SK-N-SH treated with all-trans-retinoic acid at 6 μM for 48 hours (cell line): ENCODE results near the gene CCDC17.

Experiments
- ATAC-seq: fragments of 200-7000 bp; cut with Tn5 transposase; 3 replicates; pipeline ENCODE4 v1.9.1; 2020; ENCODE audit warnings: mild to moderate bottlenecking, moderate library complexity
- ARNTL ChIP-seq: fragments of 450-650 bp; formaldehyde crosslinking; IDR thresholded peaks from 2 replicates; pipeline ENCODE4 v1.5.0; 2020; ENCODE audit warnings: low read depth, mild to moderate bottlenecking, moderate library complexity, borderline replicate concordance
- BACH2 ChIP-seq: fragments of 250-450 bp; sonication (Bioruptor Pico); IDR thresholded peaks from 2 replicates; pipeline ENCODE4 v1.9.0; 2021; ENCODE audit warnings: mild to moderate bottlenecking, borderline replicate concordance
- ISL1 ChIP-seq: fragments of 250-450 bp; sonication (Bioruptor Pico); IDR thresholded peaks from 2 replicates; pipeline ENCODE4 v2.1.2; 2022; ENCODE audit warnings: mild to moderate bottlenecking, moderate library complexity
- OSR1 ChIP-seq: fragments of 250-450 bp; sonication (Bioruptor Pico); IDR thresholded peaks from 2 replicates; pipeline ENCODE4 v1.8.0; 2022; ENCODE audit warnings: moderate library complexity, mild to moderate bottlenecking, inconsistent platforms
- PPARA ChIP-seq: fragments of 250-450 bp; sonication (Bioruptor Pico); IDR thresholded peaks from 2 replicates; pipeline ENCODE4 v1.5.0; 2020; ENCODE audit warnings: mild to moderate bottlenecking, borderline replicate concordance
- SNAI2 ChIP-seq: fragments of 250-450 bp; sonication (Bioruptor Pico); IDR thresholded peaks from 2 replicates; pipeline ENCODE4 v1.5.0; 2020; ENCODE audit warnings: mild to moderate bottlenecking, moderate library complexity
- TCF4 ChIP-seq: fragments of 250-450 bp; sonication (Bioruptor Pico); IDR thresholded peaks from 2 replicates; pipeline ENCODE4 v1.8.0; 2021; ENCODE audit warnings: mild to moderate bottlenecking, moderate library complexity, borderline replicate concordance
- TOX ChIP-seq: fragments of 250-450 bp; sonication (Bioruptor Pico); IDR thresholded peaks from 2 replicates; pipeline ENCODE4 v1.8.0; 2021; ENCODE audit warnings: mild to moderate bottlenecking, moderate library complexity, borderline replicate concordance
- ZFP30 ChIP-seq: fragments of 450-650 bp; formaldehyde crosslinking; IDR thresholded peaks from 2 replicates; pipeline ENCODE4 v1.5.0; 2022; ENCODE audit warnings: mild to moderate bottlenecking, moderate library complexity
- ZNF565 ChIP-seq: fragments of 450-650 bp; formaldehyde crosslinking; conservative IDR thresholded peaks from 2 replicates; pipeline ENCODE4 v1.5.0; 2020; ENCODE audit warnings: low read depth, mild to moderate bottlenecking, moderate library complexity
- ZNF8 ChIP-seq: fragments of 450-650 bp; formaldehyde crosslinking; IDR thresholded peaks from 2 replicates; pipeline ENCODE4 v1.5.0; 2020; ENCODE audit warnings: mild to moderate bottlenecking, moderate library complexity
- TF ChIP-seq, protein P1 (sequence below): fragments of 250-450 bp; sonication (Bioruptor Pico); IDR thresholded peaks from 2 replicates; pipeline ENCODE4 v1.8.0; 2021; ENCODE audit warnings: low read depth, mild to moderate bottlenecking, moderate library complexity, borderline replicate concordance
- TF ChIP-seq, protein P2 (sequence below): fragments of 250-450 bp; sonication (Bioruptor Pico); IDR thresholded peaks from 2 replicates; pipeline ENCODE4 v1.5.1; 2021; ENCODE audit warnings: mild to moderate bottlenecking, moderate library complexity
- TF ChIP-seq, protein P3 (sequence below): fragments of 250-450 bp; sonication (Bioruptor Pico); IDR thresholded peaks from 2 replicates; pipeline ENCODE4 v1.5.0; 2020; ENCODE audit warnings: mild to moderate bottlenecking, moderate library complexity

The CCDC17 gene

DNA sequence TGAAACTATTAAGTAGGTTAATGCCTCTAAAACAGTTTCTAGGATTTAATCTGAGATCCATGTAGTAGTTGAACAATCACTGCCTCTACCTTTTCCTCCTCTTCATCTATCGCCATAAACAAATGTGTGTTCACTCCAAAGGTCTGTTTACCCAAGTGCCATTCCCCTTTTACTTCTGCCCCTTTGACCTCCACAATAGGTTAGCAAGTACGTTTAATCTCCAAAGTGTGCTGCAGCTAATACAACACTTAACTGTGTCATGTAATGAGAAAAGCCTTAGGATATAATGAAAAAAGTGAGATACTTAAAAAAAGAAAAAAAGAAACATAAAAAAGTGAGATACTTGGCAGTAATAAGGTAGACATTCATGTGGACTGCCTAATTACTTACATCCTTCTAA is 34.3 kb upstream of the CCDC17 start:
- TF ChIP-seq ARNTL (no peak), OSR1 (CRISPR knock-in tag) (no peak), ZFP30 (CRISPR knock-in tag) (no peak), PPARA (CRISPR knock-in tag) (no peak), ZNF8 (CRISPR knock-in tag) (no peak), BACH2 (CRISPR knock-in tag) (no peak), ISL1 (no peak)
- TF ChIP-seq, protein P1, sequence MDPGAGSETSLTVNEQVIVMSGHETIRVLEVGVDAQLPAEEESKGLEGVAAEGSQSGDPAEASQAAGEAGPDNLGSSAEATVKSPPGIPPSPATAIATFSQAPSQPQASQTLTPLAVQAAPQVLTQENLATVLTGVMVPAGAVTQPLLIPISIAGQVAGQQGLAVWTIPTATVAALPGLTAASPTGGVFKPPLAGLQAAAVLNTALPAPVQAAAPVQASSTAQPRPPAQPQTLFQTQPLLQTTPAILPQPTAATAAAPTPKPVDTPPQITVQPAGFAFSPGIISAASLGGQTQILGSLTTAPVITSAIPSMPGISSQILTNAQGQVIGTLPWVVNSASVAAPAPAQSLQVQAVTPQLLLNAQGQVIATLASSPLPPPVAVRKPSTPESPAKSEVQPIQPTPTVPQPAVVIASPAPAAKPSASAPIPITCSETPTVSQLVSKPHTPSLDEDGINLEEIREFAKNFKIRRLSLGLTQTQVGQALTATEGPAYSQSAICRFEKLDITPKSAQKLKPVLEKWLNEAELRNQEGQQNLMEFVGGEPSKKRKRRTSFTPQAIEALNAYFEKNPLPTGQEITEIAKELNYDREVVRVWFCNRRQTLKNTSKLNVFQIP: no peak
- TF ChIP-seq, all 23 proteins: peak for 0
- no peak for ATAC-seq

DNA sequence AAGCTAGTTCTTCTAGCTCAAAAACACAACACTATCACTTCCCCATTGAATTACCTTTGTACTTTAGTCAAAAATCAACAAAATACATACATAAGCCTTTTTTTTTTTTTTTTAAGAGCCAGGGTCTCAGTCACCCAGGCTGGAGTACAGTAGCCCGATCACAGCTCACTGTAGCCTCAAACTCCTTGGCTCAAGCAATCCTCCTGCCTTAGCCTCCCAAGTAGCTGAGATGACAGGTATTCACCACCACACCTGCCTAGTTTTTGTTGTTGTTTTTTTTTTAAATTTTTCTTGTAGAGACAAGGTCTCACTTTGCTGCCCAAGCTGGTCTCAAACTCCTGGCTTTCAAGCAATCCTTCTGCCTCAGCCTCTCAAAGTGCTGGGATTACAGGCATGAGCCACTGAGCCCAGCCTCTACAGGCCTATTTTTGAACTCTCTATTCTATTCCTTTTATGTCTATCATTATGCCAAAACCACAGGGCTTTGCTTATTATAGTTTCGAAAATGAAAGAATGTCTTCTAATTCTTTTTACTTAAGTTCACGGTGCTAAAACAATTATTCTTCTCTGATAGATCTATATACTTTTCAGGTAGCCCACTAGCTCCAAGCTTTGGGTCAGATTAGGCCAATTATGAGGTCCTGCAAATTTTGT is 32.8 kb upstream of the CCDC17 start:
- TF ChIP-seq TCF4 (no peak), SNAI2 (CRISPR knock-in tag) (no peak), BACH2 (CRISPR knock-in tag) (no peak)
- TF ChIP-seq, protein P2, sequence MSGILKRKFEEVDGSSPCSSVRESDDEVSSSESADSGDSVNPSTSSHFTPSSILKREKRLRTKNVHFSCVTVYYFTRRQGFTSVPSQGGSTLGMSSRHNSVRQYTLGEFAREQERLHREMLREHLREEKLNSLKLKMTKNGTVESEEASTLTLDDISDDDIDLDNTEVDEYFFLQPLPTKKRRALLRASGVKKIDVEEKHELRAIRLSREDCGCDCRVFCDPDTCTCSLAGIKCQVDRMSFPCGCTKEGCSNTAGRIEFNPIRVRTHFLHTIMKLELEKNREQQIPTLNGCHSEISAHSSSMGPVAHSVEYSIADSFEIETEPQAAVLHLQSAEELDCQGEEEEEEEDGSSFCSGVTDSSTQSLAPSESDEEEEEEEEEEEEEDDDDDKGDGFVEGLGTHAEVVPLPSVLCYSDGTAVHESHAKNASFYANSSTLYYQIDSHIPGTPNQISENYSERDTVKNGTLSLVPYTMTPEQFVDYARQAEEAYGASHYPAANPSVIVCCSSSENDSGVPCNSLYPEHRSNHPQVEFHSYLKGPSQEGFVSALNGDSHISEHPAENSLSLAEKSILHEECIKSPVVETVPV (CRISPR knock-in tag): no peak
- TF ChIP-seq, protein P3, sequence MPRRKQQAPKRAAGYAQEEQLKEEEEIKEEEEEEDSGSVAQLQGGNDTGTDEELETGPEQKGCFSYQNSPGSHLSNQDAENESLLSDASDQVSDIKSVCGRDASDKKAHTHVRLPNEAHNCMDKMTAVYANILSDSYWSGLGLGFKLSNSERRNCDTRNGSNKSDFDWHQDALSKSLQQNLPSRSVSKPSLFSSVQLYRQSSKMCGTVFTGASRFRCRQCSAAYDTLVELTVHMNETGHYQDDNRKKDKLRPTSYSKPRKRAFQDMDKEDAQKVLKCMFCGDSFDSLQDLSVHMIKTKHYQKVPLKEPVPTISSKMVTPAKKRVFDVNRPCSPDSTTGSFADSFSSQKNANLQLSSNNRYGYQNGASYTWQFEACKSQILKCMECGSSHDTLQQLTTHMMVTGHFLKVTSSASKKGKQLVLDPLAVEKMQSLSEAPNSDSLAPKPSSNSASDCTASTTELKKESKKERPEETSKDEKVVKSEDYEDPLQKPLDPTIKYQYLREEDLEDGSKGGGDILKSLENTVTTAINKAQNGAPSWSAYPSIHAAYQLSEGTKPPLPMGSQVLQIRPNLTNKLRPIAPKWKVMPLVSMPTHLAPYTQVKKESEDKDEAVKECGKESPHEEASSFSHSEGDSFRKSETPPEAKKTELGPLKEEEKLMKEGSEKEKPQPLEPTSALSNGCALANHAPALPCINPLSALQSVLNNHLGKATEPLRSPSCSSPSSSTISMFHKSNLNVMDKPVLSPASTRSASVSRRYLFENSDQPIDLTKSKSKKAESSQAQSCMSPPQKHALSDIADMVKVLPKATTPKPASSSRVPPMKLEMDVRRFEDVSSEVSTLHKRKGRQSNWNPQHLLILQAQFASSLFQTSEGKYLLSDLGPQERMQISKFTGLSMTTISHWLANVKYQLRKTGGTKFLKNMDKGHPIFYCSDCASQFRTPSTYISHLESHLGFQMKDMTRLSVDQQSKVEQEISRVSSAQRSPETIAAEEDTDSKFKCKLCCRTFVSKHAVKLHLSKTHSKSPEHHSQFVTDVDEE: no peak
- no peak for ATAC-seq

DNA sequence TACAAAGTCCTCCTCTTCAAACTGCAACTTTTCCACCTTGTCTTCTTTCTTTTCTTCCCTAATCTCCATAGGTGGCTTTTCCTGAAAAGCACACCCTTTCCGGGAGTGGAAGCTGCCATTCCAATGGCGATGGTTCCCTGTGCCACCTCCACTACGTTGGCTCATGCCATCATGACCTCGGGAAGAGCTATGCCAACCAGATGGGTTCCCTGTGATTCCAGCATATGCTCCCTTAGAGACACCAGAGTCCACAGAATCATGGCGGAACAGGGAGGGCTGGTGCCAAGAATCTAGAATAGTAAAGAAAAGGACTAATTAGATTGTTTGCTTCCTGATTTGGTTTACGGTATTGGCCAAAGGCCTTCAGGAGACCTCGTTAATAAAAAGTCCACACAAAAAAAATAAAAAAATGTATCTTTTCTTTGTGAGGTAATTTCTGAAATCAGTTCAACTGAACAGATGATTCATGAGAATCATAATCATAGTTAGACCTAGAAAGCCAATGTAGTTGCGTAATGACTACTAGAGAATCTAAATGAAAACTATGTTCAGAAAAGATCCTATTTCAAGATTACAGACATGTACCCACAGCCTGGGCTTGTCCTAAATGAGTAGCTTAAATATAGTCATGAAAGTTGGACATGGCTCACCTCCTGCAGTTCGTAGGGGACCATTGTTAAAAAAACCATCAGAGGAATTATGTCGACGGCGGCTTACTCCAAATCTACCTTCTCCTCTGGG is 30.9 kb upstream of the CCDC17 start:
- TF ChIP-seq TOX (CRISPR knock-in tag) (no peak), SNAI2 (CRISPR knock-in tag) (no peak), ZNF8 (CRISPR knock-in tag) (no peak)
- TF ChIP-seq, protein P3: no peak
- ATAC-seq: no peak

DNA sequence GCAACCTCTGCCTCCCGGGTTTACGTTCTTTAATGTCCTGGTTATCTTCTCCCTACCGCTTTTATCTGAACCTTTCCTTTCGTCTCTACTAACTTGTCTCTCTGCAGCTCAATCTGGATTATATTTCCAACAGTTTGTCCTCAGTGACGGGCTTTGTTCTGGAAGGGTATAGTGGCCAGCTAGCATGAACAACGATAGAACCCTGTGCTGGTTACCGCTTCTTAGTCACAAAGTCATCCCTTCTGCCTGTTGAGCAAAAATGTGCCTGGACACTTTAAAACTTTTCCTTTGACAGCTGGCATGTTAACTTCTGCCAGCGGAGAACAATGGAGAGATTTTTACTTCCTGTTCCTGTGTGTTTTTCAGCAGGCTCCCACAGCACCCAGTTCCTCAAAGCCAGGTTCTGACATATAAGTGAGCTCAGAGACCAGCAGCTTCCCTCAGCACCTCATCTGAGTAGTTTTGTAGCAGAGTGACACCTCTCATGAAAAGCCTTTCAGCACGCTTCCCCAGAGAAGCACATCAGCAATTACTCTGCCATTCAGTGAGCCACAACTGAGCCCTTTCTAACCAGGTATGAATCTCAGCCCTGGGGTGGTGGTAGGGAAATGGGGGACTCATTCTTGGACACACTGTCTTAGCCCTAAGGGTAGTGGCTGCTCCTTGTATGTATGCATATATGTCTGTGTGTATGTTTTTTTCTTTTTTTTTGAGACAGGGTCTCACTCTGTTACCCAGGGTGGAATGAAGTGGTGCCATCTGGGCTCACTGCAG is 23.6 kb upstream of the CCDC17 start:
- no peak for ATAC-seq
- no peak for TF ChIP-seq ZFP30 (CRISPR knock-in tag)
- TF ChIP-seq, protein P2 (CRISPR knock-in tag): no peak
- no peak for TF ChIP-seq ZNF565 (CRISPR knock-in tag)
- TF ChIP-seq, all 23 proteins: peak for 0
